ENCODE measurements around the gene KITLG.

Gene KITLG

DNA sequence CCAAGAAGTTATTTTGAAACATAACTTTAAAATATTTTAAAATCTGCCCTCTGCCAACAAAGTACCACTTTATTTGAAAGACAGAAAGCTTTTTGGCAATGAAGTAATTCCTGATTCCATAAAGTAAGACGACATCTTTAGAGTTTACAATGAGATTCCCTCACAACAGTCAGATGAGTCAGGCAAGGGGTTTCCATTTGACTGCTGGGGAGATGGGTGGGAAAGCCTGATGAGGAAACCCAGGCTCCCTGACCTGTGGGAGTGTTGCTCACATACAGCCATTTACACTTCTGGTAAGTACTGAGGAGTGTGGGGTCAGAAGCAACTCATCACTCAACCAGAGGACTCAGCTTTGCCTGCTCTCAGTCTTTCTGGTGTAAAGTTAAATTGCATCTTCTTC lies 10.2 kb downstream of the KITLG start:
- no peak for FAIRE-seq
- DNase-seq (ENCODE audit: insufficient read length, low spot score): no peak
- TF ChIP-seq CTCF (IDR thresholded peaks at IDR 0.05; ENCODE audit: insufficient read depth, missing control alignments): no peak

- no peak for TF ChIP-seq CTCF (IDR thresholded peaks at IDR 0.05; ENCODE audit: insufficient read depth, missing control alignments)
- FAIRE-seq: no peak
- no peak for DNase-seq (ENCODE audit: insufficient read length, low spot score)
Observed at GRCh38 chr12:88566430-88566829, 13.8 kb downstream of the KITLG start.

GRCh38 chr12:88562846-88563582 lies 17.3 kb downstream of the KITLG start:
- DNase-seq (ENCODE audit: insufficient read length, low spot score): no peak

GRCh38 chr12:88562151-88562550 lies 18.1 kb downstream of the KITLG start:
- TF ChIP-seq CTCF (IDR thresholded peaks at IDR 0.05; ENCODE audit: insufficient read depth, missing control alignments): no peak
- FAIRE-seq (no peak), DNase-seq (ENCODE audit: insufficient read length, low spot score) (no peak)

More at GRCh38 chr12:88562846-88563582, 17.3 kb downstream of the KITLG start:
- FAIRE-seq: peak; percentile 6
- no peak for TF ChIP-seq CTCF (IDR thresholded peaks at IDR 0.05; ENCODE audit: insufficient read depth, missing control alignments)

DNA sequence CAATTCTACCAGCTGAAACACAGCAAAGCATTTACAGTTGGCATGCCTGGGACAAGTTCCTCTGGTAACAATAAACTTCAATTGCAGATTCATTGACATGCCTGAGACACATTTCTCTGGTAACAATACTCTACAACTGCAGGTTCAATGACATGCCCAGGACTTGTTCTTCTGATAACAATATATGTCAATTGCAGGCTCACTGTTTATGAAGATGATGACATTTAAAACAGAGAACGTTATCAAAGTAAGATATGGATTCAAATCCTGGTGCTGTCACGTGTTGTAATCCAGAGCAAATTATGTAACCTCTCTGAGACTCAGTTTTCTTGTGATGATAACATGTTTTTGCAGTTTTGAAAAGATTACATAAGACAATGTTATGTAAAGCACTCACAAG lies 20.5 kb downstream of the KITLG start:
- DNase-seq (ENCODE audit: insufficient read length, low spot score) (no peak), FAIRE-seq (no peak)
- TF ChIP-seq CTCF (IDR thresholded peaks at IDR 0.05; ENCODE audit: insufficient read depth, missing control alignments): no peak

GRCh38 chr12:88559199-88559598 lies 21.1 kb downstream of the KITLG start:
- FAIRE-seq: no peak
- no peak for DNase-seq (ENCODE audit: insufficient read length, low spot score)
- no peak for TF ChIP-seq CTCF (IDR thresholded peaks at IDR 0.05; ENCODE audit: insufficient read depth, missing control alignments)

DNA sequence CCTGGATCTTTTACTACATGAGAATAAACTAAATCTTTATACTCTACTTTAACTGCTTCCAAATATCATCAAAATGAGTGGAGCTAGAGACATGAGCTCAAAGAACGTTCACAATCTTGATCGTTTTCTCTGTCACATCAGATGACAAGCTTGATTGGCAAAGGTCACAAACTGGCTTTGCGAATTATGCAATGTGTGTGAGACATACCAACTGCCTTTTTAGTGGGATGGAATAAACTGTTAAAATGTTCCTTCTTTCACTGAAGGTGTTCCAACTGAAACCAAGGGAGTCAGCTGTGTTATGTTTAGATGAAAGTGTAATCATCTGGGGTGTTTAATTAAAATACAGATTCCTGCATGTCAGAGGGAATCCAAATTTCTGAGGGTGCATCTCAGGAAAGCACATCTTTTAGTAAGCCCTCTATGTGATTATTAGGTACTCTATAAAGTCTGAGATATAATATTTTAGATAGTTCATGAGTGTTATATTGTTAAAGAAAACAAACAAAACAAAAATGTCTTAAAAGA lies 21.9 kb downstream of the KITLG start:
- DNase-seq (ENCODE audit: insufficient read length, low spot score) (no peak), FAIRE-seq (no peak)
- TF ChIP-seq CTCF (IDR thresholded peaks at IDR 0.05; ENCODE audit: insufficient read depth, missing control alignments): no peak

Data from D721Med (cell line).